HT1080 (cell line): ENCODE measurements around the gene GM2A. TPM values are rescaled to one million over a fixed set of nuclear protein-coding genes. Genes with fewer than 3 reads are reported as not detected.

ENCODE experiments used
- total RNA-seq: library from RNA; depleted of rRNA; stranded (reverse); fragments of >200 nt; shearing (Covaris generic); gene quantifications from 2 replicates; pipeline ENCODE4 v1.2.3, GENCODE V29; 2014; rRNA removed

Gene GM2A
- total RNA-seq, 1 experiment from 2014 or later: 20.3 TPM

Other genes starting within 250 kb of the GM2A start
- 0.17 and 0.27 TPM in 2 replicates for gene GPX3, start 232.6 kb upstream of the GM2A start, total RNA-seq
- gene TNIP1, start 172.2 kb upstream of the GM2A start, total RNA-seq: 72.9 and 83.0 TPM in 2 replicates
- gene ANXA6, start 95.4 kb upstream of the GM2A start, total RNA-seq: 142 and 152 TPM in 2 replicates
- gene CCDC69, start 29.1 kb upstream of the GM2A start, total RNA-seq: 15.5 and 18.4 TPM in 2 replicates
- gene SLC36A3, start 50.6 kb downstream of the GM2A start, total RNA-seq: not detected in 2 replicates
- gene SLC36A2, start 94.4 kb downstream of the GM2A start, total RNA-seq: not detected in 2 replicates
- gene SLC36A1, start 194.4 kb downstream of the GM2A start, total RNA-seq: 7.4 and 10.6 TPM in 2 replicates